ENCODE results near the gene KCNG2.
A peak's percentile ranks its signal among the peaks of the same experiment; 100 is the strongest.

The KCNG2 gene

GRCh38 chr18:79819968-79820351 is 22.2 kb downstream of the KCNG2 start:
- Histone ChIP-seq H3K36me3 (replicated peaks in 1 of 2; ENCODE audit: control insufficient read depth in 2 of 2, insufficient read depth in 2 of 2, low read length in 2 of 2) (peaks cover 0 to 2% of the 10 kb centered on the region in 2 donors), H3K27ac (replicated peaks; ENCODE audit: low read length) (no peak overlapping the region), H3K23ac (ENCODE audit: low read depth, low read length, poor library complexity) (no peak overlapping the region), H2BK12ac (ENCODE audit: low read length) (no peak overlapping the region), H2BK120ac (ENCODE audit: low read depth, low read length) (no peak overlapping the region), H3K4me2 (ENCODE audit: insufficient read depth, low read length, poor library complexity, severe bottlenecking) (no peak overlapping the region), H3K27me3 (ENCODE audit: control insufficient read depth in 3 of 3, insufficient read depth in 3 of 3, low read depth in 1 of 3, low read length in 3 of 3) (peaks cover 0 to 17% (median 0%) of the 10 kb centered on the region in 3 experiments), H2AFZ (ENCODE audit: low read length) (no peak overlapping the region), H4K91ac (ENCODE audit: low read depth, low read length, poor library complexity) (no peak overlapping the region), H2BK15ac (ENCODE audit: low read length) (no peak overlapping the region), H2BK5ac (ENCODE audit: low read length) (no peak overlapping the region), H3K79me1 (ENCODE audit: low read depth, low read length) (no peaks in the 10 kb centered on the region), H3K18ac (ENCODE audit: low read length) (peak overlapping the region; percentile 46), H3K14ac (ENCODE audit: low read length) (no peak overlapping the region), H3K4ac (ENCODE audit: low read length) (peak overlapping the region; percentile 13), H3K4me1 (ENCODE audit: control insufficient read depth in 2 of 2, insufficient read depth in 1 of 2, low read depth in 1 of 2, low read length in 2 of 2) (no peaks in the 10 kb centered on the region), H2AK5ac (ENCODE audit: low read depth, low read length) (peak overlapping the region; percentile 39), H3K9me3 (replicated peaks in 1 of 2; ENCODE audit: control insufficient read depth in 2 of 2, insufficient read depth in 1 of 2, low read depth in 1 of 2, low read length in 2 of 2) (no peaks in the 10 kb centered on the region), H4K8ac (ENCODE audit: low read depth, low read length) (no peak overlapping the region), H3K4me3 (ENCODE audit: low read length in 2 of 2) (no peak overlapping the region), H3K9ac (ENCODE audit: low read depth, low read length, poor library complexity) (no peak overlapping the region)
- no peak for DNase-seq (ENCODE audit: low spot score)
- WGBS, 2 donors (ENCODE audit: extremely low coverage in 2 of 2, insufficient read length in 2 of 2, insufficient replicate concordance in 1 of 2), result no CpG with 5 or more reads among the region's 14 CpGs

- WGBS, 2 donors (ENCODE audit: extremely low coverage in 2 of 2, insufficient read length in 2 of 2, insufficient replicate concordance in 1 of 2), result no CpG with 5 or more reads among the region's 12 CpGs
Observed at GRCh38 chr18:79823120-79823519, 25.4 kb downstream of the KCNG2 start.

GRCh38 chr18:79825913-79826312 is 28.2 kb downstream of the KCNG2 start:
- H3K4me2 ChIP-seq (ENCODE audit: insufficient read depth, low read length, poor library complexity, severe bottlenecking), result no peak overlapping the region
- no peak overlapping the region for H2BK5ac ChIP-seq (ENCODE audit: low read length)
- WGBS, 2 donors (ENCODE audit: extremely low coverage in 2 of 2, insufficient read length in 2 of 2, insufficient replicate concordance in 1 of 2), result no CpG with 5 or more reads among the region's 26 CpGs
- no peak overlapping the region for H3K4ac ChIP-seq (ENCODE audit: low read length)
- no peak overlapping the region for H3K27ac ChIP-seq (replicated peaks; ENCODE audit: low read length)
- H2BK12ac ChIP-seq (ENCODE audit: low read length), result no peak overlapping the region
- H3K18ac ChIP-seq (ENCODE audit: low read length), result peak overlapping the region; percentile 35
- no peak overlapping the region for H3K23ac ChIP-seq (ENCODE audit: low read depth, low read length, poor library complexity)
- peaks cover 0 to 5% of the 10 kb centered on the region in 2 donors for H3K9me3 ChIP-seq (replicated peaks in 1 of 2; ENCODE audit: control insufficient read depth in 2 of 2, insufficient read depth in 1 of 2, low read depth in 1 of 2, low read length in 2 of 2)
- no peaks in the 10 kb centered on the region for H3K36me3 ChIP-seq (replicated peaks in 1 of 2; ENCODE audit: control insufficient read depth in 2 of 2, insufficient read depth in 2 of 2, low read length in 2 of 2)
- H2BK15ac ChIP-seq (ENCODE audit: low read length), result no peak overlapping the region
- DNase-seq (ENCODE audit: low spot score), result no peak
- H2AK5ac ChIP-seq (ENCODE audit: low read depth, low read length), result peak overlapping the region; percentile 3
- H3K4me1 ChIP-seq (ENCODE audit: control insufficient read depth in 2 of 2, insufficient read depth in 1 of 2, low read depth in 1 of 2, low read length in 2 of 2), result peaks cover 0 to 3% of the 10 kb centered on the region in 2 donors
- H2AFZ ChIP-seq (ENCODE audit: low read length), result no peak overlapping the region
- no peak overlapping the region for H3K4me3 ChIP-seq (ENCODE audit: low read length in 2 of 2)
- no peak overlapping the region for H2BK120ac ChIP-seq (ENCODE audit: low read depth, low read length)
- no peak overlapping the region for H4K91ac ChIP-seq (ENCODE audit: low read depth, low read length, poor library complexity)
- H4K8ac ChIP-seq (ENCODE audit: low read depth, low read length), result no peak overlapping the region
- H3K14ac ChIP-seq (ENCODE audit: low read length), result no peak overlapping the region
- H3K9ac ChIP-seq (ENCODE audit: low read depth, low read length, poor library complexity), result no peak overlapping the region
- H3K27me3 ChIP-seq (ENCODE audit: control insufficient read depth in 3 of 3, insufficient read depth in 3 of 3, low read depth in 1 of 3, low read length in 3 of 3), result peaks cover 0 to 3% (median 2%) of the 10 kb centered on the region in 3 experiments
- peaks cover 4% of the 10 kb centered on the region for H3K79me1 ChIP-seq (ENCODE audit: low read depth, low read length)

More at GRCh38 chr18:79823120-79823519, 25.4 kb downstream of the KCNG2 start:
- no peak overlapping the region for H3K23ac ChIP-seq (ENCODE audit: low read depth, low read length, poor library complexity)
- H2AFZ ChIP-seq (ENCODE audit: low read length), result no peak overlapping the region
- H3K27ac ChIP-seq (replicated peaks; ENCODE audit: low read length), result no peak overlapping the region
- no peak overlapping the region for H3K14ac ChIP-seq (ENCODE audit: low read length)
- H4K91ac ChIP-seq (ENCODE audit: low read depth, low read length, poor library complexity), result no peak overlapping the region
- no peak overlapping the region for H3K9ac ChIP-seq (ENCODE audit: low read depth, low read length, poor library complexity)
- H3K4ac ChIP-seq (ENCODE audit: low read length), result no peak overlapping the region
- no peak overlapping the region for H3K4me3 ChIP-seq (ENCODE audit: low read length in 2 of 2)
- H3K4me2 ChIP-seq (ENCODE audit: insufficient read depth, low read length, poor library complexity, severe bottlenecking), result no peak overlapping the region
- H2AK5ac ChIP-seq (ENCODE audit: low read depth, low read length), result no peak overlapping the region
- H2BK12ac ChIP-seq (ENCODE audit: low read length), result no peak overlapping the region
- peaks cover 0 to 5% (median 0%) of the 10 kb centered on the region in 3 experiments for H3K27me3 ChIP-seq (ENCODE audit: control insufficient read depth in 3 of 3, insufficient read depth in 3 of 3, low read depth in 1 of 3, low read length in 3 of 3)
- H4K8ac ChIP-seq (ENCODE audit: low read depth, low read length), result no peak overlapping the region
- no peak overlapping the region for H2BK5ac ChIP-seq (ENCODE audit: low read length)
- H3K9me3 ChIP-seq (replicated peaks in 1 of 2; ENCODE audit: control insufficient read depth in 2 of 2, insufficient read depth in 1 of 2, low read depth in 1 of 2, low read length in 2 of 2), result peaks cover 0 to under 1% of the 10 kb centered on the region in 2 donors
- H3K36me3 ChIP-seq (replicated peaks in 1 of 2; ENCODE audit: control insufficient read depth in 2 of 2, insufficient read depth in 2 of 2, low read length in 2 of 2), result no peaks in the 10 kb centered on the region
- H3K18ac ChIP-seq (ENCODE audit: low read length), result no peak overlapping the region
- H2BK120ac ChIP-seq (ENCODE audit: low read depth, low read length), result no peak overlapping the region
- peaks cover under 1% of the 10 kb centered on the region for H3K79me1 ChIP-seq (ENCODE audit: low read depth, low read length)
- no peak for DNase-seq (ENCODE audit: low spot score)
- no peak overlapping the region for H2BK15ac ChIP-seq (ENCODE audit: low read length)
- H3K4me1 ChIP-seq (ENCODE audit: control insufficient read depth in 2 of 2, insufficient read depth in 1 of 2, low read depth in 1 of 2, low read length in 2 of 2), result peaks cover 0 to under 1% of the 10 kb centered on the region in 2 donors

- H2BK12ac ChIP-seq (ENCODE audit: low read length), result peak overlapping the region; percentile 73
- H2BK5ac ChIP-seq (ENCODE audit: low read length), result no peak overlapping the region
- peaks cover 4% of the 10 kb centered on the region for H3K79me1 ChIP-seq (ENCODE audit: low read depth, low read length)
- no peak overlapping the region for H3K4me2 ChIP-seq (ENCODE audit: insufficient read depth, low read length, poor library complexity, severe bottlenecking)
- H4K8ac ChIP-seq (ENCODE audit: low read depth, low read length), result no peak overlapping the region
- no peaks in the 10 kb centered on the region for H3K36me3 ChIP-seq (replicated peaks in 1 of 2; ENCODE audit: control insufficient read depth in 2 of 2, insufficient read depth in 2 of 2, low read length in 2 of 2)
- H3K4me3 ChIP-seq (ENCODE audit: low read length in 2 of 2), result no peak overlapping the region
- no peak overlapping the region for H3K27ac ChIP-seq (replicated peaks; ENCODE audit: low read length)
- H3K4me1 ChIP-seq (ENCODE audit: control insufficient read depth in 2 of 2, insufficient read depth in 1 of 2, low read depth in 1 of 2, low read length in 2 of 2), result peaks cover 0 to 3% of the 10 kb centered on the region in 2 donors
- H2AFZ ChIP-seq (ENCODE audit: low read length), result no peak overlapping the region
- DNase-seq (ENCODE audit: low spot score), result no peak
- no peak overlapping the region for H3K18ac ChIP-seq (ENCODE audit: low read length)
- no peak overlapping the region for H4K91ac ChIP-seq (ENCODE audit: low read depth, low read length, poor library complexity)
- H3K9me3 ChIP-seq (replicated peaks in 1 of 2; ENCODE audit: control insufficient read depth in 2 of 2, insufficient read depth in 1 of 2, low read depth in 1 of 2, low read length in 2 of 2), result peaks cover 0 to 6% of the 10 kb centered on the region in 2 donors
- no peak overlapping the region for H3K23ac ChIP-seq (ENCODE audit: low read depth, low read length, poor library complexity)
- H2BK15ac ChIP-seq (ENCODE audit: low read length), result no peak overlapping the region
- no peak overlapping the region for H3K4ac ChIP-seq (ENCODE audit: low read length)
- WGBS, 2 donors (ENCODE audit: extremely low coverage in 2 of 2, insufficient read length in 2 of 2, insufficient replicate concordance in 1 of 2), result no CpG with 5 or more reads among the region's 18 CpGs
- H3K9ac ChIP-seq (ENCODE audit: low read depth, low read length, poor library complexity), result no peak overlapping the region
- H3K14ac ChIP-seq (ENCODE audit: low read length), result no peak overlapping the region
- H3K27me3 ChIP-seq (ENCODE audit: control insufficient read depth in 3 of 3, insufficient read depth in 3 of 3, low read depth in 1 of 3, low read length in 3 of 3), result peaks cover 0 to 3% (median 2%) of the 10 kb centered on the region in 3 experiments
- no peak overlapping the region for H2AK5ac ChIP-seq (ENCODE audit: low read depth, low read length)
- H2BK120ac ChIP-seq (ENCODE audit: low read depth, low read length), result no peak overlapping the region
Observed at GRCh38 chr18:79826966-79827365, 29.2 kb downstream of the KCNG2 start.

All from neuronal stem cell (in vitro differentiated cells).